ENCODE measurements around the gene KCNIP4. TPM values are rescaled to one million over a fixed set of nuclear protein-coding genes. Genes with fewer than 3 reads are reported as not detected.

Gene KCNIP4
- total and polyA plus RNA-seq, 2 of the 8 experiments (the other 6 are each of a cell fraction or from before 2014, with no cell fraction given), result 0.06 TPM; not detected in 1

DNA sequence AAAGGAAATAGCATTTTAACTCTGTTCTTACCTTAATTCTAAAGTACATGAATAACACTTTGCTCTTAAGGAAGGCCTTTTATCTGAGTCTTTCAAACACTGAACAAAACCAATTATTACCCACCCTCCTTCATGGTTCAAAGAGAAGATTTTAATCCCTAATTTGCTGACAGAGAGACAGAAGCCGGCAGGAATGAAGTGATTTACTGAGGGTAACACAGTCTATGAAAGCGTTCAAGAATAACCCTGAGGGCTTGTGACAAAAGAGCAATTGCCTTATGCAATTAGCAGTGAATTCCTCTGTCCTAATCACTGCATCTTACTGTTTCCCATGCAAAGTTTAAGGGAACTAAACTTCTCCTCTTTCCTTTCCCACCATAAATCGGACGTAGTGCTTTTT lies 1104.3 kb downstream of the KCNIP4 start:
- Histone ChIP-seq H2BK5ac (ENCODE audit: low read depth, low read length) (no peak overlapping the region), H3K4me3 (ENCODE audit: extremely low read depth in 1 of 4, insufficient read depth in 2 of 4, low read depth in 3 of 4, low read length in 4 of 4) (no peak overlapping the region), H3K36me3 (ENCODE audit: control insufficient read depth in 2 of 4, insufficient read depth in 4 of 4, low read length in 3 of 4) (no peaks in the 10 kb centered on the region), H3K18ac (ENCODE audit: extremely low read depth, low read length) (no peak overlapping the region), H3K4me1 (replicated peaks in 1 of 4; ENCODE audit: control insufficient read depth in 3 of 4, insufficient read depth in 4 of 4, low read length in 3 of 4) (no peaks in the 10 kb centered on the region), H3K14ac (ENCODE audit: insufficient read length) (no peak overlapping the region), H3K56ac (replicated peaks; ENCODE audit: insufficient read length, low read depth, low read length) (no peak overlapping the region), H4K5ac (ENCODE audit: insufficient read length, low read depth, low read length) (no peak overlapping the region), H4K8ac (ENCODE audit: extremely low read depth, insufficient read depth, low read length) (no peak overlapping the region), H3K79me1 (ENCODE audit: low read depth, low read length) (no peaks in the 10 kb centered on the region), H3K23ac (ENCODE audit: insufficient read length) (no peak overlapping the region), H3K4ac (replicated peaks; ENCODE audit: insufficient read length, low read depth, low read length) (no peak overlapping the region), H3K9ac (replicated peaks in 1 of 4; ENCODE audit: extremely low read depth in 1 of 4, low read depth in 3 of 4, low read length in 3 of 4) (no peak overlapping the region), H3K27ac (ENCODE audit: low read depth, low read length) (no peak overlapping the region), H2BK12ac (ENCODE audit: low read depth, low read length) (no peak overlapping the region), H3K9me3 (ENCODE audit: insufficient read depth in 2 of 2, low read depth in 1 of 2, low read length in 1 of 2) (no peaks in the 10 kb centered on the region), H4K91ac (replicated peaks; ENCODE audit: insufficient read length, low read length) (no peak overlapping the region), H3K79me2 (ENCODE audit: control insufficient read depth in 1 of 2, insufficient read depth in 2 of 2, low read length in 2 of 2) (no peaks in the 10 kb centered on the region), H2BK15ac (ENCODE audit: low read length) (no peak overlapping the region), H3K4me2 (ENCODE audit: insufficient read depth in 1 of 2, low read depth in 2 of 2, low read length in 2 of 2) (no peak overlapping the region), H2BK20ac (ENCODE audit: low read length) (no peak overlapping the region), H3K27me3 (replicated peaks in 1 of 4; ENCODE audit: control insufficient read depth in 3 of 4, extremely low read depth in 1 of 4, insufficient read depth in 3 of 4, low read length in 3 of 4) (no peaks in the 10 kb centered on the region), H3K23me2 (ENCODE audit: low read depth, low read length) (no peaks in the 10 kb centered on the region), H2BK120ac (replicated peaks; ENCODE audit: low read depth, low read length) (no peak overlapping the region), H4K20me1 (replicated peaks in 1 of 2; ENCODE audit: control insufficient read depth in 1 of 2, insufficient read depth in 2 of 2, low read length in 2 of 2) (no peaks in the 10 kb centered on the region), H2AK5ac (ENCODE audit: low read depth, low read length) (no peak overlapping the region), H2AFZ (ENCODE audit: low read length) (no peak overlapping the region)
- TF ChIP-seq KDM4A (IDR thresholded peaks at IDR 0.05; ENCODE audit: low read depth, low read length, severe bottlenecking) (no peak), GTF2F1 (IDR thresholded peaks at IDR 0.05; ENCODE audit: borderline replicate concordance, low read depth, low read length) (no peak), KDM1A (IDR thresholded peaks at IDR 0.05; ENCODE audit: borderline replicate concordance, low read length) (no peak), YY1 (IDR thresholded peaks at IDR 0.05; ENCODE audit: low read depth, low read length) (no peak), NRF1 (IDR thresholded peaks at IDR 0.05; ENCODE audit: low read depth, low read length) (no peak), TCF12 (IDR thresholded peaks at IDR 0.05; ENCODE audit: low read depth, low read length) (no peak), BCL11A (IDR thresholded peaks at IDR 0.05; ENCODE audit: low read depth in 2 of 2, low read length in 2 of 2) (no peak), POLR2AphosphoS5 (IDR thresholded peaks at IDR 0.05; ENCODE audit: low read depth, low read length) (no peak), SP1 (IDR thresholded peaks at IDR 0.05; ENCODE audit: low read depth, low read length) (no peak), RFX5 (IDR thresholded peaks at IDR 0.05; ENCODE audit: borderline replicate concordance, low read depth, low read length) (no peak)
- WGBS, 2 experiments (ENCODE audit: extremely low coverage in 1 of 2, insufficient coverage in 1 of 2, insufficient read length in 1 of 2, insufficient replicate concordance in 2 of 2, low coverage in 1 of 2, low lambda C conversion rate in 2 of 2, missing lambda C conversion rate in 1 of 2), result 83% methylated on average over 4 of the region's 4 CpGs; no CpG with 5 or more reads in 1 of the 2 experiments
- POLR2A ChIA-PET (ENCODE audit: partially characterized antibody), result no interaction called here
- FAIRE-seq (no peak), DNase-seq (ENCODE audit: low read depth in 1 of 2, low spot score in 2 of 2) (no peak)
- CTCF ChIA-PET (ENCODE audit: partially characterized antibody), result no interaction called here

Measured in H1 (cell line).